WI38 (cell line): ENCODE data around the gene ZNF148.

ENCODE experiments used
- H3K4me3 ChIP-seq: 2 replicates; pipeline ENCODE4 v1.5.1; 2011; ENCODE audit warnings: low read depth, mild to moderate bottlenecking, control low read depth, low read length
- CTCF ChIP-seq: IDR thresholded peaks from 2 replicates; pipeline ENCODE4 v1.5.1; 2012; ENCODE audit warnings: low read depth, mild to moderate bottlenecking, control low read depth, low read length

Gene ZNF148

GRCh38 chr3:125262161-125262560 lies 113.0 kb downstream of the ZNF148 start:
- TF ChIP-seq CTCF, result no peak
- no peak overlapping the region for H3K4me3 ChIP-seq

GRCh38 chr3:125261031-125261430 lies 114.1 kb downstream of the ZNF148 start:
- TF ChIP-seq CTCF, result no peak

GRCh38 chr3:125260158-125260557 lies 115.0 kb downstream of the ZNF148 start:
- no peak for TF ChIP-seq CTCF
- no peak overlapping the region for H3K4me3 ChIP-seq

More at GRCh38 chr3:125261031-125261430, 114.1 kb downstream of the ZNF148 start:
- no peak overlapping the region for H3K4me3 ChIP-seq

- no peak for TF ChIP-seq CTCF
- no peak overlapping the region for H3K4me3 ChIP-seq
Measured at GRCh38 chr3:125257536-125257935, 117.6 kb downstream of the ZNF148 start.

DNA sequence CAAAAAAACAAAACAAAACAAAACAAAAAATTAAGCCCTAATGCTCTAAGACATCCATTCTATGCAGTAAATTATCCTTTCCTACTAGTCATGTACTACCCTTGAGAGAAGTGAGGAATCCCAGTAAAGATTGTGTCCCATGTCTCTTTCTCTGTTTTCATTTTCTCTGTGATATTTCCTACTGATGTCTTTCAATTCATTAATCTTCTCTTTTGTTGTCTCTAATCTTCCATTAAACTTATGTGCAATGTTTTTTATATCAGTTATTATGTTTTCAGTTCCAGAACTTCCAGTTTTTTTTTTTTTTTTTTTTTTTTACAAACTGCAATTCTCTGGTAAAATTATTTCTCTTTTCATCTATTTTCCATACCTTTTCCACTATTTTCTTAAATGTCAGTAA lies 118.5 kb downstream of the ZNF148 start:
- no peak for TF ChIP-seq CTCF

GRCh38 chr3:125250973-125251372 lies 124.2 kb downstream of the ZNF148 start:
- no peak for TF ChIP-seq CTCF
- H3K4me3 ChIP-seq, result no peak overlapping the region

More for the DNA sequence above, 118.5 kb downstream of the ZNF148 start:
- no peak overlapping the region for H3K4me3 ChIP-seq

DNA sequence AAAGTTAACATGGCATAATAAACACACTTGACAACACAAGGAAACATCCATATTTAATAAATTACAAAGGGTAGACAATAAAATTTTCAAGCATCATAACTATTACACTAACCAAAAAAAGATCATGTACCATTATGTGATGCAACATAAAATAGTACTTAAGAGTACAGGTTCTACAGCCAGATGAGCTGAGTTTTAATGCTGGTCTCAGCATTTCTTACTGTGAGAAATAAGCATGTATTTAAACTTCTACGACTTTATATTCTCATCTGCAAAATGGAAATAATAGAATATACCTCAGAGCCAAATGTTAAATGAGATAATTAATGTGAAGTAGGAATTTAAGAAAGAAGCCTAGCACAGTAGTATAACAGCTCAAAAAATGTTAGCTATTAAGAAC lies 128.9 kb downstream of the ZNF148 start:
- no peak overlapping the region for H3K4me3 ChIP-seq
- TF ChIP-seq CTCF, result no peak
